B cell (primary cell): Measurements from ENCODE around the gene ZMIZ1. TPM values are rescaled to one million over a fixed set of nuclear protein-coding genes. Genes with fewer than 3 reads are reported as not detected.

Experiments
- ATAC-seq: fragments of 200-7000 bp; cut with Tn5 transposase; one replicate; pipeline ENCODE4 v1.10.0; 2021; ENCODE audit warnings: low read depth, mild to moderate bottlenecking, moderate number of reproducible peaks, moderate library complexity
- CTCF ChIA-PET: fragments of 350-600 bp; sonication (Branson Sonifier 250); formaldehyde crosslinking; loops from one replicate; lab custom pipeline; 2021; ENCODE audit warnings: antibody characterized with exemption, inconsistent platforms; lab: Charles Lee
- POLR2A ChIA-PET: fragments of 350-600 bp; sonication (Branson Sonifier 250); formaldehyde crosslinking; loops from one replicate; lab custom pipeline; 2021; ENCODE audit warnings: antibody characterized with exemption; lab: Charles Lee
- DNase-seq: peaks from one replicate; pipeline ENCODE4 v3.0.0; 2013
- H2AFZ ChIP-seq: 2 replicates; pipeline ENCODE4 v1.6.1; 2012; ENCODE audit warnings: mild to moderate bottlenecking, low read depth, low read length; ENCODE audit not compliant: insufficient read depth, poor library complexity, severe bottlenecking
- H3K27ac ChIP-seq, 2 donors: 1 replicate in 1 of 2; 2 replicates in 1 of 2; pipeline ENCODE4 v1.5.1; 2012 to 2013; ENCODE audit warnings: low read length in 2 of 2, mild to moderate bottlenecking in 2 of 2, moderate library complexity in 1 of 2
- H3K27me3 ChIP-seq, 4 experiments: fragments of 200-600 bp in 1 of 4; sonication (generic) in 1 of 4; replicated peaks in 1 of 4; 1 replicate in 2 of 4; 2 replicates in 2 of 4; pipeline versions ENCODE4 v1.6.1 to v1.7.0; 2013 to 2016; ENCODE audit warnings: low read length in 3 of 4, mild to moderate bottlenecking in 2 of 4, mixed read lengths in 1 of 4, moderate library complexity in 1 of 4; ENCODE audit not compliant: insufficient read depth in 4 of 4, control insufficient read depth in 3 of 4; ENCODE audit errors: control extremely low read depth in 1 of 4
- H3K36me3 ChIP-seq, 2 experiments: replicated peaks in 1 of 2; 1 replicate in 1 of 2; 2 replicates in 1 of 2; pipeline versions ENCODE4 v1.6.1 to v1.7.1; 2013; ENCODE audit warnings: low read length in 1 of 2; ENCODE audit not compliant: insufficient read depth in 2 of 2, control insufficient read depth in 1 of 2; ENCODE audit errors: control extremely low read depth in 1 of 2, extremely low read depth in 1 of 2
- H3K4me1 ChIP-seq, 2 donors: fragments of 200-600 bp in 1 of 2; sonication (generic) in 1 of 2; 1 replicate in 1 of 2; 2 replicates in 1 of 2; pipeline versions ENCODE4 v1.5.1 to v1.6.1; 2013 to 2017; ENCODE audit warnings: low read length in 2 of 2; ENCODE audit not compliant: control insufficient read depth in 2 of 2, insufficient read depth in 2 of 2
- H3K4me2 ChIP-seq: replicated peaks from 2 replicates; pipeline ENCODE3; 2012; ENCODE audit warnings: mild to moderate bottlenecking, low read depth, low read length; ENCODE audit not compliant: poor library complexity, severe bottlenecking
- H3K4me3 ChIP-seq, 5 experiments: fragments of 200-600 bp in 1 of 5; sonication (generic) in 1 of 5; 1 replicate in 3 of 5; 2 replicates in 2 of 5; pipeline versions ENCODE4 v1.5.1 to v1.7.0; 2011 to 2016; ENCODE audit warnings: low read length in 4 of 5, mild to moderate bottlenecking in 4 of 5, low read depth in 2 of 5, control low read depth in 1 of 5, moderate library complexity in 1 of 5; ENCODE audit not compliant: insufficient read depth in 1 of 5; ENCODE audit errors: control extremely low read depth in 1 of 5, extremely low read depth in 1 of 5
- H3K79me2 ChIP-seq: fragments of 200-600 bp; sonication (generic); one replicate; pipeline ENCODE4 v1.6.0; 2016; ENCODE audit warnings: low read length; ENCODE audit not compliant: control insufficient read depth, insufficient read depth
- H3K9ac ChIP-seq: fragments of 200-600 bp; sonication (generic); 2 replicates; pipeline ENCODE4 v1.6.1; 2017; ENCODE audit warnings: mild to moderate bottlenecking, low read length, moderate library complexity
- H3K9me3 ChIP-seq, 3 donors: one replicate each; pipeline versions ENCODE4 v1.6.1 to v1.7.1; 2013; ENCODE audit warnings: low read length in 2 of 3; ENCODE audit not compliant: control insufficient read depth in 2 of 3, insufficient read depth in 1 of 3; ENCODE audit errors: control extremely low read depth in 1 of 3
- H4K20me1 ChIP-seq: 2 replicates; pipeline ENCODE4 v1.6.0; 2012; ENCODE audit warnings: mild to moderate bottlenecking, low read length; ENCODE audit not compliant: insufficient read depth, control insufficient read depth, poor library complexity, severe bottlenecking
- H3K27ac Mint-ChIP-seq: one replicate; pipeline ENCODE4 v1.8.0; 2021; ENCODE audit warnings: mixed read lengths
- H3K27me3 Mint-ChIP-seq: one replicate; pipeline ENCODE4 v1.8.0; 2021; ENCODE audit warnings: mixed read lengths
- H3K4me1 Mint-ChIP-seq: one replicate; pipeline ENCODE4 v1.8.0; 2021; ENCODE audit warnings: mixed read lengths
- H3K4me3 Mint-ChIP-seq: one replicate; pipeline ENCODE4 v1.8.0; 2021; ENCODE audit warnings: mixed read lengths
- H3K9me3 Mint-ChIP-seq: one replicate; pipeline ENCODE4 v1.8.0; 2022; ENCODE audit warnings: mixed read lengths; ENCODE audit not compliant: insufficient read depth
- EZH2 ChIP-seq: IDR thresholded peaks from 2 replicates; pipeline ENCODE4 v1.6.1; 2012; ENCODE audit warnings: borderline replicate concordance, low read depth, mild to moderate bottlenecking, moderate library complexity, low read length; ENCODE audit not compliant: insufficient read depth, poor library complexity, severe bottlenecking
- WGBS: methylation state at CpG from one replicate; pipeline ENCODE4 v1.1.5; 2013; ENCODE audit warnings: missing lambda C conversion rate; ENCODE audit not compliant: insufficient coverage; 5-methylcytosine and 5-hydroxymethylcytosine counted together
- intact Hi-C: fragments of 100-400 bp; cut with micrococcal nuclease; formaldehyde crosslinking; loops from one replicate; pipeline ENCODE4 v1.10.0; 2022
- polyA plus RNA-seq: library from polyadenylated mRNA; depleted of rRNA; stranded (reverse); fragments of >200 nt; gene quantifications from 2 replicates; pipeline ENCODE4 v1.2.3, GENCODE V29; 2012
- total RNA-seq, 2 donors: library from RNA; stranded (reverse); fragments of 120-200 nt in 1 of 2; gene quantifications; 1 replicate in 1 of 2; 2 replicates in 1 of 2; pipeline versions ENCODE4 v1.2.3 to v1.2.4, GENCODE V29; 2013 to 2022
- TF ChIP-seq, protein P1 (sequence below): fragments of 200-600 bp; IDR thresholded peaks from one replicate; pipeline ENCODE4 v1.8.0; 2022; ENCODE audit warnings: antibody characterized with exemption, mild to moderate bottlenecking

Gene ZMIZ1
- total and polyA plus RNA-seq, 2 donors (not counting 1 experiment from before 2014, with no cell fraction given), result 14.3 to 64.9 TPM

DNA sequence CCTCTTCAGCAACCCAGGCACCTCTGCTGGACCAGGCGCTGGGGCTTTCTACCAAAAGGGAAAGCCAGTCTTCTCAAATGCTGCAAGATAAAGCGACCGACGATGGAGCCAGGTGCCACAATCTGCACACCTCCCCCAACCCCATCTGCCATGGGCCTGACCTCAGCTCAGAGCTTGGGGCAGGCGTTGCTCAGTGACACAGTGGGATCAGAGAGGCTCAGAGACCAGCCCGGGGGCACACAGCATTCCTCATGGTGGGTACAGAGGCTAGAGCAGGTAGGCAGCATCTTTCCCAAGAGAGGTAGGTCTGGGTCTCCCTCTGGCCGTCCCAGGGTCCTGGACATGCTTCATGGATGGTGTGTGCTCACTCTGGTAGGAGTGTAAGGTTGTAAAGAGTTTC is 56.3 kb downstream of the ZMIZ1 start:
- intact Hi-C loops, result no loop called here
- no peak overlapping the region for H3K27ac Mint-ChIP-seq
- Histone ChIP-seq H3K4me3 (no peak overlapping the region), H4K20me1 (no peaks in the 10 kb centered on the region), H3K9me3 (no peaks in the 10 kb centered on the region), H3K79me2 (no peaks in the 10 kb centered on the region), H3K27me3 (peaks cover 0 to under 1% (median 0%) of the 10 kb centered on the region in 4 experiments), H3K36me3 (no peaks in the 10 kb centered on the region), H2AFZ (no peak overlapping the region), H3K4me1 (no peaks in the 10 kb centered on the region), H3K27ac (no peak overlapping the region), H3K4me2 (no peak overlapping the region), H3K9ac (no peak overlapping the region)
- ChIA-PET POLR2A (no interaction called here), CTCF (no interaction called here)
- no peaks in the 10 kb centered on the region for H3K4me1 Mint-ChIP-seq
- H3K27me3 Mint-ChIP-seq, result no peaks in the 10 kb centered on the region
- DNase-seq (no peak), ATAC-seq (no peak)
- no peaks in the 10 kb centered on the region for H3K9me3 Mint-ChIP-seq
- TF ChIP-seq, protein P1, sequence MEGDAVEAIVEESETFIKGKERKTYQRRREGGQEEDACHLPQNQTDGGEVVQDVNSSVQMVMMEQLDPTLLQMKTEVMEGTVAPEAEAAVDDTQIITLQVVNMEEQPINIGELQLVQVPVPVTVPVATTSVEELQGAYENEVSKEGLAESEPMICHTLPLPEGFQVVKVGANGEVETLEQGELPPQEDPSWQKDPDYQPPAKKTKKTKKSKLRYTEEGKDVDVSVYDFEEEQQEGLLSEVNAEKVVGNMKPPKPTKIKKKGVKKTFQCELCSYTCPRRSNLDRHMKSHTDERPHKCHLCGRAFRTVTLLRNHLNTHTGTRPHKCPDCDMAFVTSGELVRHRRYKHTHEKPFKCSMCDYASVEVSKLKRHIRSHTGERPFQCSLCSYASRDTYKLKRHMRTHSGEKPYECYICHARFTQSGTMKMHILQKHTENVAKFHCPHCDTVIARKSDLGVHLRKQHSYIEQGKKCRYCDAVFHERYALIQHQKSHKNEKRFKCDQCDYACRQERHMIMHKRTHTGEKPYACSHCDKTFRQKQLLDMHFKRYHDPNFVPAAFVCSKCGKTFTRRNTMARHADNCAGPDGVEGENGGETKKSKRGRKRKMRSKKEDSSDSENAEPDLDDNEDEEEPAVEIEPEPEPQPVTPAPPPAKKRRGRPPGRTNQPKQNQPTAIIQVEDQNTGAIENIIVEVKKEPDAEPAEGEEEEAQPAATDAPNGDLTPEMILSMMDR, result no peak
- TF ChIP-seq EZH2, result no peak
- H3K4me3 Mint-ChIP-seq, result no peak overlapping the region
- 84% methylated on average over 7 of the region's 7 CpGs for WGBS

DNA sequence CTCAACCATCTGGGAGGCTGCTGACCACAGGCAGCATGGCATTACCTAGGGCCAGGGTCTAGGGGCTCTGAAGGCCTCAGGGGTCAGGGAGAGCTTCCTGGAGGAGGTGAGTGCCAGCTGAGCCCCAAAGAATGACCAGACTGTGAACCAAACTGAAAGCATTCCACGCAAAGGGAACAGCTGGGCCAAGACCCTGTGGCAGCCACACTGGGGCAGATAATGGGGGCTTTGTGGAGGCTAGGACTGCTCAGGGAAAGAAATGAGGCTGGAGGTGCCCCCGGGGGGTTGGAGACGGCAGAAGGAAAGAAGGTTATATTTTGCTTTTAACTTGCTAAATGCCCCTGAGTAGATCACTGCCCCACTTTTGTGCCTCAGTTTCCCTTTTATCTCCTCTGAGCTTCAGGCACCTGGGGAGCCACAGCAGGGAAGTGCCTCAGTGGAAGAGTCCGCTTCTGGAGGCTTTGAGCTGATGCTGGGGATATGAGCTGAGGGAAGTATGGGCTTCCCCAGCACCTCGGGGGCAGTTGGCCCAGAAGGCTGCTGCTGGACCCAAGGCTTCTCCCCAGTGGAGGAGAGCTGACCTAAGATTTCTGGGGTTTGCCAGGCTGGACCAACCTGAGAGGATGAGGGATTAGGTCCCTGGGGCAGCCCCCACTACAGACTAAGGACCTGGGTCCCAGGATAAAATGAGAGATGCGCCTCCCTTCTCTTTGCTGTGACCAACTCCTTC is 57.8 kb downstream of the ZMIZ1 start:
- no peak for DNase-seq
- WGBS, result 82% methylated on average over 5 of the region's 6 CpGs
- Histone ChIP-seq H3K27me3 (peaks cover 0 to 2% (median 0%) of the 10 kb centered on the region in 4 experiments), H3K4me2 (no peak overlapping the region), H3K79me2 (no peaks in the 10 kb centered on the region), H3K9ac (no peak overlapping the region), H3K9me3 (no peaks in the 10 kb centered on the region), H3K4me1 (no peaks in the 10 kb centered on the region), H4K20me1 (no peaks in the 10 kb centered on the region), H3K27ac (no peak overlapping the region), H3K36me3 (no peaks in the 10 kb centered on the region), H2AFZ (no peak overlapping the region), H3K4me3 (no peak overlapping the region)
- H3K27ac Mint-ChIP-seq, result no peak overlapping the region
- H3K4me1 Mint-ChIP-seq, result no peaks in the 10 kb centered on the region
- intact Hi-C loops, result no loop called here
- ATAC-seq, result no peak
- H3K9me3 Mint-ChIP-seq, result no peaks in the 10 kb centered on the region
- peaks cover 5% of the 10 kb centered on the region for H3K27me3 Mint-ChIP-seq
- no peak overlapping the region for H3K4me3 Mint-ChIP-seq
- TF ChIP-seq, protein P1, result no peak
- no peak for TF ChIP-seq EZH2
- ChIA-PET POLR2A (no interaction called here), CTCF (no interaction called here)
